Measurements from ENCODE around the gene COQ2.
"Not testable (repeated sequence)": the region's sequence is repeated elsewhere in the genome, so short reads cannot be mapped to it uniquely, and the experiment has no call there.

- TF ChIP-seq CTCF (tag by site-specific recombination; IDR thresholded peaks at IDR 0.05); ZNF747 (tag by site-specific recombination; IDR thresholded peaks at IDR 0.05); ZNF112 (tag by site-specific recombination; IDR thresholded peaks at IDR 0.05); REST (tag by site-specific recombination; IDR thresholded peaks at IDR 0.05); TSHZ1 (tag by site-specific recombination; IDR thresholded peaks at IDR 0.05; ENCODE audit: borderline replicate concordance); ZNF24 (tag by site-specific recombination; IDR thresholded peaks at IDR 0.05); KLF8 (tag by site-specific recombination; IDR thresholded peaks at IDR 0.05): not testable (repeated sequence)
- TF ChIP-seq, protein P1, sequence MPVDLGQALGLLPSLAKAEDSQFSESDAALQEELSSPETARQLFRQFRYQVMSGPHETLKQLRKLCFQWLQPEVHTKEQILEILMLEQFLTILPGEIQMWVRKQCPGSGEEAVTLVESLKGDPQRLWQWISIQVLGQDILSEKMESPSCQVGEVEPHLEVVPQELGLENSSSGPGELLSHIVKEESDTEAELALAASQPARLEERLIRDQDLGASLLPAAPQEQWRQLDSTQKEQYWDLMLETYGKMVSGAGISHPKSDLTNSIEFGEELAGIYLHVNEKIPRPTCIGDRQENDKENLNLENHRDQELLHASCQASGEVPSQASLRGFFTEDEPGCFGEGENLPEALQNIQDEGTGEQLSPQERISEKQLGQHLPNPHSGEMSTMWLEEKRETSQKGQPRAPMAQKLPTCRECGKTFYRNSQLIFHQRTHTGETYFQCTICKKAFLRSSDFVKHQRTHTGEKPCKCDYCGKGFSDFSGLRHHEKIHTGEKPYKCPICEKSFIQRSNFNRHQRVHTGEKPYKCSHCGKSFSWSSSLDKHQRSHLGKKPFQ (tag by site-specific recombination; IDR thresholded peaks at IDR 0.05) = not testable (repeated sequence)
These were observed 48.9 kb downstream of the COQ2 start for GRCh38 chr4:83235645-83236133.
